Ramos (cell line): ENCODE results near the gene CNOT9.

Experiments
- in situ Hi-C: fragments of 300-500 bp; cut with MboI; formaldehyde crosslinking; loops from one replicate; pipeline ENCODE4 v1.14.3; 2022; ENCODE audit warnings: low sequenced_read_pairs; ENCODE audit not compliant: unreplicated experiment

Gene CNOT9

DNA sequence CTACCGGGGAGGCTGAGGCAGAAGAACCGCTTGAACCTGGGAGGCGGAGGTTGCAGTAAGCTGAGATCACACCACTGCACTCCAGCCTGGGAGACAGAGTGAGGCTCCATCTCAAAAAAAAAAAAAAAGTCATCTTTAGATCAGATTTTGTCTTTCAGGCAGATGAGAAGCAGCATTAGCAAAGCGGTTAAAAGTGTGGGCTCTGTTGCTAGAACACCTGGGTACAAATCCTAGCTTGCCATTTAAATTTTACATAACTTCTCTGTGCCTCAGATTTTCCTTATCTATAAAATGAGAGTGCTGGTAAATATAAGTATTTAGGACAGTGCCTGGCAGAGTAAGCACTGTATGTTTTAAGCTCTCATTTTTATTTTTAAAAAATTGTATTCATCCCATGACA is 8.2 kb downstream of the CNOT9 start:
- in situ Hi-C loops, result no loop called here

DNA sequence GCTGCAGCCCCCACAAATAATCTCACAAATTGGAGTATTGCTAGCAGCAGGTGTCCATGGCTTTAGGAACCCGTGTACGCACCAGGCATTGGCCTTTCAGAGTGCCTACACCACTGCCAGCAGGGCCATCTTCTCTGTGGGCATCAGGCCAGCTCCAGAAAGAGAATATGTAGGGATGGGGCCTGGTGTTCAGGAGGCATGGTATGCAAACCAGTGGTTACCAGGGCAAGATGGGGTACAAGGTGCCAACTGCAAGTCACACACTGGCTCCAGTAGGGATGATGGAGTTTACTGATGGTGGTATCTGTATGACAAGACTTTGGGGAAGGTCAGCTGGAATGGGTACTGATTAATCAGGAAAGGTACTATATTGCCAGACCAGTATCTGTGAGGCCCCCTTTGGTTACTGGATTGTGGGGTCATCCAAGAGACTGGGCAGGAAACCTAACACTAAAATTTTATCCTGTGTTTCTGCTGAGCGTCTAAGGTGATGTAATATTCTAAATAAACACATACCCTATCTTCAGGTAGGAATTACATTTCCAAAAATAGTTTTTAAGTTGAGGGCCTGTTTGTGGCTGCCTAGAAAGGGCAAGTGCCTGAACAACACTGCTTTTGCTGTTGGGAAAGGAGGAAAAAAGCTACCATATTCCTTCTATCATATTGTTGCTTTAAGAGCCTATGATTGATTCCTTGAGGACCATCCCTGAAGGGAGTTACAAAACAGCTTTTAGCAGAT is 9.0 kb downstream of the CNOT9 start:
- in situ Hi-C loops, result no loop called here

GRCh38 chr2:218578272-218578877 is 9.7 kb downstream of the CNOT9 start:
- in situ Hi-C loops, result no loop called here

GRCh38 chr2:218582076-218582475 is 13.4 kb downstream of the CNOT9 start:
- in situ Hi-C loops, result no loop called here

DNA sequence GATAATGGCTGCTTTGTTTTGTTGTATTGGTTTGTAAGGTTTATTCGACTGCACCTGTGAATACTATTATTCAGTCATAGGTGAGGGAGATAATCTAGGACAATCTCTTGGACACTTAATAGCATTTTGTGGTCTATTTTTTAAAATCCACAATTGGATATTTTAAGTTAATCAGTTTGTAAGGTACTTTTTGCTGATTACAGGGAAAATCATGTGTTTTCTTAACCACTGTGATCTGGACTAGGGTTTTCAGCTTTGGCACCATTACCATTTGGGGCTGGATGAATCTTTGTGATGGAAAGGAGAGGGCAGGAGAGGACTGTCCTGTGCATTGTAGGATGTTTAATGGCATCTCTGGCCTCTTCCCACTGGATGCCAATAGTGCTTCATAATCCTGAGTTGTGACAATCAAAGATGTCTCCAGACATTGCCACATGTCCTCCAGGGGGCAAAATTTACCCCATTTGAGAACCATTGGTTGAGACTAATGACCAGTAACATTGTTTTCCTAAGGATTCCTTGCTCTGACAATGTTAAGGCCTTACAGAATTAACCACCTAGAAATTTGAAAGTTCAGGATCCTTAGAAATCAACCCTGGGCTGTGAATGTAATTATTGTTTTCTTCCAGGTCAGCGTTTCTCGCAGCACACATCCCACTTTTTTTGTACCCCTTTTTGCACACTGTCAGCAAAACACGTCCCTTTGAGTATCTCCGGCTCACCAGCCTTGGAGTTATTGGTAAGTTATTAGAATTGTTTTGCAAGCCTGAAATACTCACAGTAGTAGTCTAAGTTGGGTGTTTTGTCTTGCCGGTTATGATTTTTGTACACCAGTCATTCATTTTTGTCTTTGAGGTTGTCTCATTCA is 15.6 kb downstream of the CNOT9 start:
- in situ Hi-C loops, result no loop called here

GRCh38 chr2:218585541-218585940 is 16.9 kb downstream of the CNOT9 start:
- in situ Hi-C loops, result no loop called here

GRCh38 chr2:218605432-218605831 is 36.8 kb downstream of the CNOT9 start:
- in situ Hi-C loops, result no loop called here

- in situ Hi-C loops, result no loop called here
Measured at GRCh38 chr2:218607436-218608115, 38.9 kb downstream of the CNOT9 start, which contains the start of gene PLCD4. Gene PLCD4, plus strand, starts transcription at chr2:218607899. Its CDS starts 7,841 bp downstream, at chr2:218615740.

DNA sequence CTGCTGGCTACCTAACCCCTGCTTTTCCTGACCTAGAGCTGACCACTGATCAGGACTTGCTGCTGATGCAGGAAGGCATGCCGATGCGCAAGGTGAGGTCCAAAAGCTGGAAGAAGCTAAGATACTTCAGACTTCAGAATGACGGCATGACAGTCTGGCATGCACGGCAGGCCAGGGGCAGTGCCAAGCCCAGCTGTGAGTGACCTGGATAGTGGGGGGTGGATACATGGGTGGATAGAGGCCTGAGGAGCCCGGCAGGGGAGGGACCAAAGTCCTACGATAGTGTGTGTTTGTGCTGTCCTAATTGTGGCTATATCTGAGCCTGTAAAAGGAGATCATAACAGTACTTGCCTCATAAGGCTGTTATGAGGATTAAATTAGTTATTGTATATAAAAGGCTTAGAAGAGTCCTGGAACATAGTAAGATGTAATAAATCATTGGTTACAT is 47.3 kb downstream of the CNOT9 start:
- in situ Hi-C loops, result no loop called here

GRCh38 chr2:218618102-218618860 is 49.6 kb downstream of the CNOT9 start:
- in situ Hi-C loops, result no loop called here

- in situ Hi-C loops, result no loop called here
Measured at GRCh38 chr2:218621007-218621406, 52.4 kb downstream of the CNOT9 start.

DNA sequence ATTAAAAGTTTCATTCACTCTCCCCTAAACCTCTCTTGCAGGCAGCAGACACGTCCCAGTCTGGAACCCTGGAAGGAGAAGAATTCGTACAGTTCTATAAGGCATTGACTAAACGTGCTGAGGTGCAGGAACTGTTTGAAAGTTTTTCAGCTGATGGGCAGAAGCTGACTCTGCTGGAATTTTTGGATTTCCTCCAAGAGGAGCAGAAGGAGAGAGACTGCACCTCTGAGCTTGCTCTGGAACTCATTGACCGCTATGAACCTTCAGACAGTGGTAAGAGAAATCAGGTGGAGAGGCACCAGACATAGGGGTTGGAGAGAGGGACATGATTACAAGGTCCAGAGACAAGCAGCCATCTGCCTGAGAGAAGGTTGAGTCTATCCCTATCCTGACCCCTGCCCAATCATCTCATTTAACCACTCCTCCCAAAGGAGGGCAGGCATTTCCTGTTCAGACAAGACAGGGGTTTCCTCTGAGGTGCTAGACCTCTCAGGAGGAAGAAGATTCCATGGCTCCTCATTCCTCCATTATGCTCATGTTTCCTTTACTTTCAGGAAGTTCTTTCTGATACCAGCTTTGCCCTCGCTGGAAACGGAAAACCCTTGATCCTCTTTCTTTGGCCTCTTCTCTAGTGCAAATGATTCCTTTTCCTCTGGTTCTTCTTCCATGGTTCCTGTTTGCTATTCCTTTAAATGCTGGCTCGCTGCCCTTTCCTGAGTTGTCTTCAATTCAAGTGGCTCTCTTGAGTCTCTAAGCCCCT is 54.1 kb downstream of the CNOT9 start:
- in situ Hi-C loops, result no loop called here

DNA sequence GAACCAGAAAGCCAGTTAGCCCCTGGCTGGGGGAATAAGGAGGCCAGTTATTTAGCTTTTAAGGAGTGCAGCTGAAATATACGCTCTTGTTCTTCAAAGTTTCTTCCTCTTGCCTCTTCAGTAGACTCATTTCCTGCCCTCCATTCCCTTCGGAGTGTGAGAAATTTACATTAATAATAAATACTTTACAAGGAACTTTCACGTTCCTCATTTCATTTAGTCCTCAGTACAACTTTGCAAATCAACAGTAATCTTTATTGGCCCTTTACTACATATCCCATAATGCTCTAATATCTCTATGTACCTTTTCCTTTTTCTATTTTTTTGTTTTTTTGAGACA is 54.7 kb downstream of the CNOT9 start:
- in situ Hi-C loops, result no loop called here

DNA sequence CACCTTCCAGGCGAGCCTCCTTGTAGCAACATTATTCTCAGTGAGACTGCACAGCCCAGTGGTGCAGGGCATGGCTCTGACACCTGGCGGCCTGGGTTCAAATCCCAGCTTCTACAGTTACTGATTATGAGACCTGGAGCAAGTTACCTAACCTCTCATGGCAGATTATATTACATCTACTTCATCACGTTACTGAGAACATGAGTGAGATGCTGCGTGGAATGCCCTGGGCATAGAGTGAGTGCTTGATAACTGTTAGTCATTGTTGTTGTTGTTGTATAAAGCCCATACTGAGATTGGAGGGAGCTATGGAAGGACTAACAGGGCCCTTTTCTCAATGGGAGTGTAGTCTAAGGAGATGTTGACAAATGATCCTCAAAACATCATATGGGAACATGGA is 57.7 kb downstream of the CNOT9 start:
- in situ Hi-C loops, result no loop called here

DNA sequence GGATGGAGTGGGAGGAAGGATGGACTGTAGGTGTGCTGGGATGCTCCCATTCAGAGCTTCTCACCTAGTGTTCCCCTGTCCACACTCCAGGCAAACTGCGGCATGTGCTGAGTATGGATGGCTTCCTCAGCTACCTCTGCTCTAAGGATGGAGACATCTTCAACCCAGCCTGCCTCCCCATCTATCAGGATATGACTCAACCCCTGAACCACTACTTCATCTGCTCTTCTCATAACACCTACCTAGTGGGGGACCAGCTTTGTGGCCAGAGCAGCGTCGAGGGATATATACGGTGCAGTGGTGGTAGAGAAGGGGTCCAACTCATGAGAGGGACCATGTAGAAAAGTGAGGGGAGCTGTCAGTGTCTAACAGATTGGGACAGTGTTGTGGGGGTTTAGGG is 59.3 kb downstream of the CNOT9 start:
- in situ Hi-C loops, result no loop called here

- in situ Hi-C loops, result no loop called here
Measured at GRCh38 chr2:218631837-218632236, 63.2 kb downstream of the CNOT9 start.

- in situ Hi-C loops, result no loop called here
Measured at GRCh38 chr2:218635719-218636118, 67.1 kb downstream of the CNOT9 start.

GRCh38 chr2:218638372-218638771 is 69.7 kb downstream of the CNOT9 start:
- in situ Hi-C loops, result no loop called here

- in situ Hi-C loops, result no loop called here
Measured at GRCh38 chr2:218642121-218642656, 73.5 kb downstream of the CNOT9 start.
